GM12874 (cell line): ENCODE data around the gene GJA8.
"Not testable (repeated sequence)": the region's sequence is repeated elsewhere in the genome, so short reads cannot be mapped to it uniquely, and the experiment has no call there.

Experiments used
- CTCF ChIP-seq: IDR thresholded peaks from 2 replicates; pipeline ENCODE4 v1.5.1; 2011; ENCODE audit warnings: low read depth, mild to moderate bottlenecking, control low read depth, low read length, moderate library complexity; ENCODE audit not compliant: insufficient read depth

Gene GJA8

GRCh38 chr1:147912553-147912952 is 10.0 kb downstream of the GJA8 start:
- TF ChIP-seq CTCF, result no peak

- TF ChIP-seq CTCF, result no peak
Measured at GRCh38 chr1:147913362-147913942, 10.9 kb downstream of the GJA8 start.

GRCh38 chr1:147919896-147920295 is 17.3 kb downstream of the GJA8 start:
- TF ChIP-seq CTCF, result no peak

GRCh38 chr1:147924813-147925212 is 22.2 kb downstream of the GJA8 start:
- TF ChIP-seq CTCF, result no peak

- TF ChIP-seq CTCF, result not testable (repeated sequence)
Measured at GRCh38 chr1:147928236-147929132, 25.9 kb downstream of the GJA8 start, which contains the start of gene GPR89B. GPR89B (plus strand) TSS chr1:147928420; CDS start chr1:147928537, 117 bp downstream.
